ENCODE results near the gene SELE.
"Not testable (repeated sequence)": the region's sequence is repeated elsewhere in the genome, so short reads cannot be mapped to it uniquely, and the experiment has no call there.

Gene SELE

GRCh38 chr1:169723763-169724162 lies 10.1 kb downstream of the SELE start:
- DNase-seq (ENCODE audit: low spot score): no peak

- DNase-seq (ENCODE audit: low spot score): no peak
Measured at GRCh38 chr1:169722779-169723178, 11.1 kb downstream of the SELE start.

GRCh38 chr1:169715100-169715499 lies 18.8 kb downstream of the SELE start:
- DNase-seq (ENCODE audit: low spot score): not testable (repeated sequence)

GRCh38 chr1:169713090-169713489 lies 20.8 kb downstream of the SELE start:
- not testable (repeated sequence) for DNase-seq (ENCODE audit: low spot score)

- no peak for DNase-seq (ENCODE audit: low spot score)
Measured at GRCh38 chr1:169712309-169712631, 21.6 kb downstream of the SELE start.

GRCh38 chr1:169711469-169712308 lies 22.2 kb downstream of the SELE start, which contains the start of gene SELL:
Gene SELL (minus strand): TSS chr1:169711620. CDS start chr1:169711498, 122 bp downstream.
- DNase-seq (ENCODE audit: low spot score): peak; percentile 54

- DNase-seq (ENCODE audit: low spot score): no peak
Measured at GRCh38 chr1:169708647-169709046, 25.2 kb downstream of the SELE start.

- DNase-seq (ENCODE audit: low spot score): no peak
Measured at GRCh38 chr1:169707912-169708604, 25.8 kb downstream of the SELE start.

- no peak for DNase-seq (ENCODE audit: low spot score)
Measured at GRCh38 chr1:169704797-169705196, 29.1 kb downstream of the SELE start.

- no peak for DNase-seq (ENCODE audit: low spot score)
Measured at GRCh38 chr1:169701261-169702005, 32.4 kb downstream of the SELE start.

GRCh38 chr1:169699707-169700106 lies 34.2 kb downstream of the SELE start:
- DNase-seq (ENCODE audit: low spot score): no peak

- no peak for DNase-seq (ENCODE audit: low spot score)
Measured at GRCh38 chr1:169698976-169699375, 34.9 kb downstream of the SELE start.

- no peak for DNase-seq (ENCODE audit: low spot score)
Measured at GRCh38 chr1:169697755-169698154, 36.1 kb downstream of the SELE start.

GRCh38 chr1:169696273-169697100 lies 37.4 kb downstream of the SELE start:
- no peak for DNase-seq (ENCODE audit: low spot score)

GRCh38 chr1:169694304-169695075 lies 39.4 kb downstream of the SELE start:
- no peak for DNase-seq (ENCODE audit: low spot score)

- DNase-seq (ENCODE audit: low spot score): no peak
Measured at GRCh38 chr1:169692756-169693460, 41.0 kb downstream of the SELE start.

- no peak for DNase-seq (ENCODE audit: low spot score)
Measured at GRCh38 chr1:169690489-169690888, 43.4 kb downstream of the SELE start.

GRCh38 chr1:169689395-169689794 lies 44.5 kb downstream of the SELE start:
- DNase-seq (ENCODE audit: low spot score): no peak

- DNase-seq (ENCODE audit: low spot score): not testable (repeated sequence)
Measured at GRCh38 chr1:169688377-169688776, 45.5 kb downstream of the SELE start.

- DNase-seq (ENCODE audit: low spot score): no peak
Measured at GRCh38 chr1:169683661-169684060, 50.2 kb downstream of the SELE start.
